Neural cell (in vitro differentiated cells): ENCODE measurements around the gene VSTM1. TPM values are rescaled to one million over a fixed set of nuclear protein-coding genes. Genes with fewer than 3 reads are reported as not detected.

Source experiments
- H2AFZ ChIP-seq: fragments of 200-600, 300-800 bp; sonication (generic), shearing (Covaris generic); 2 replicates; pipeline ENCODE4 v1.6.0; 2014; ENCODE audit warnings: low read depth, mild to moderate bottlenecking, antibody characterized with exemption, low read length, moderate library complexity
- H3F3A ChIP-seq: fragments of 200-600 bp; shearing (Covaris generic); 2 replicates; pipeline ENCODE4 v1.6.1; 2016; ENCODE audit warnings: mild to moderate bottlenecking, moderate library complexity, mixed read lengths, antibody characterized with exemption, low read length; ENCODE audit not compliant: insufficient read depth, poor library complexity, severe bottlenecking
- H3K27ac ChIP-seq: fragments of 200-600, 300-800 bp; sonication (generic), shearing (Covaris generic); 2 replicates; pipeline ENCODE4 v1.5.1; 2014; ENCODE audit warnings: mild to moderate bottlenecking, low read length, moderate library complexity
- H3K27me3 ChIP-seq: fragments of 300-800, 200-600 bp; sonication (generic), shearing (Covaris generic); 2 replicates; pipeline ENCODE4 v1.6.0; 2014; ENCODE audit warnings: mild to moderate bottlenecking, low read depth, low read length, moderate library complexity; ENCODE audit not compliant: insufficient read depth
- H3K36me3 ChIP-seq: fragments of 300-800, 200-600 bp; sonication (generic), shearing (Covaris generic); 2 replicates; pipeline ENCODE4 v1.5.1; 2014; ENCODE audit warnings: mild to moderate bottlenecking, antibody characterized with exemption, low read length, moderate library complexity; ENCODE audit not compliant: insufficient read depth
- H3K4me2 ChIP-seq: fragments of 300-800, 200-600 bp; sonication (generic), shearing (Covaris generic); 2 replicates; pipeline ENCODE4 v1.6.0; 2014; ENCODE audit warnings: mild to moderate bottlenecking, low read length
- H3K4me3 ChIP-seq: fragments of 300-800, 200-600 bp; sonication (generic), shearing (Covaris generic); 2 replicates; pipeline ENCODE4 v1.5.1; 2014; ENCODE audit warnings: mild to moderate bottlenecking, low read length, moderate library complexity
- H3K79me2 ChIP-seq: fragments of 200-600 bp; shearing (Covaris generic); replicated peaks from 2 replicates; pipeline ENCODE4 v1.6.0; 2014; ENCODE audit warnings: mild to moderate bottlenecking, low read length, moderate library complexity; ENCODE audit not compliant: insufficient read depth
- H3K9ac ChIP-seq: fragments of 300-800, 200-600 bp; sonication (generic), shearing (Covaris generic); 2 replicates; pipeline ENCODE4 v1.6.1; 2016; ENCODE audit warnings: mild to moderate bottlenecking, low read length, mixed read lengths
- H3K9me2 ChIP-seq: fragments of 200-600 bp; shearing (Covaris generic); 2 replicates; pipeline ENCODE4 v1.6.1; 2016; ENCODE audit warnings: mild to moderate bottlenecking, low read length, mixed read lengths; ENCODE audit not compliant: insufficient read depth
- H3K9me3 ChIP-seq: fragments of 200-600, 300-800 bp; sonication (generic), shearing (Covaris generic); 2 replicates; pipeline ENCODE4 v1.6.1; 2016; ENCODE audit warnings: mild to moderate bottlenecking, mixed run types, low read length, moderate library complexity, mixed read lengths
- H4K20me1 ChIP-seq: fragments of 200-600 bp; shearing (Covaris generic); 2 replicates; pipeline ENCODE4 v1.6.1; 2016; ENCODE audit warnings: mild to moderate bottlenecking, mixed run types; ENCODE audit not compliant: insufficient read depth
- CTCF ChIP-seq: fragments of 450-650 bp; IDR thresholded peaks from 2 replicates; pipeline ENCODE4 v1.5.1; 2014; ENCODE audit warnings: antibody characterized with exemption, mild to moderate bottlenecking, moderate library complexity; ENCODE audit not compliant: poor library complexity, severe bottlenecking
- EP300 ChIP-seq: fragments of 450-650 bp; conservative IDR thresholded peaks from 2 replicates; pipeline ENCODE4 v1.6.1; 2014; ENCODE audit warnings: antibody characterized with exemption, mild to moderate bottlenecking, moderate library complexity; ENCODE audit not compliant: poor library complexity, severe bottlenecking
- EZH2 ChIP-seq: fragments of 200-600, 300-800 bp; shearing (Covaris generic), sonication (generic); IDR thresholded peaks from 2 replicates; pipeline ENCODE4 v1.6.1; 2014; ENCODE audit warnings: antibody characterized with exemption, low read length, borderline replicate concordance, mild to moderate bottlenecking; ENCODE audit not compliant: insufficient read depth, poor library complexity, severe bottlenecking
- MXI1 ChIP-seq: fragments of 450-650 bp; conservative IDR thresholded peaks from 2 replicates; pipeline ENCODE4 v1.6.1; 2014; ENCODE audit warnings: antibody characterized with exemption, mild to moderate bottlenecking; ENCODE audit not compliant: poor library complexity, severe bottlenecking
- POLR2AphosphoS5 ChIP-seq: IDR thresholded peaks from 2 replicates; pipeline ENCODE4 v1.6.1; 2012
- RAD21 ChIP-seq: fragments of 450-650 bp; conservative IDR thresholded peaks from 2 replicates; pipeline ENCODE4 v1.6.1; 2014; ENCODE audit warnings: antibody characterized with exemption, mild to moderate bottlenecking, moderate library complexity
- SMC3 ChIP-seq: fragments of 450-650 bp; conservative IDR thresholded peaks from 2 replicates; pipeline ENCODE4 v1.6.1; 2014; ENCODE audit warnings: antibody characterized with exemption, mild to moderate bottlenecking, moderate library complexity; ENCODE audit not compliant: poor library complexity
- TAF1 ChIP-seq: IDR thresholded peaks from 2 replicates; pipeline ENCODE4 v1.6.1; 2012; ENCODE audit warnings: low read depth
- polyA plus RNA-seq: library from polyadenylated mRNA; depleted of rRNA; stranded (reverse); fragments of >200 nt; gene quantifications from 2 replicates; pipeline ENCODE4 v1.2.3, GENCODE V29; 2014
- TF ChIP-seq, protein P1 (sequence below): IDR thresholded peaks from 2 replicates; pipeline ENCODE4 v1.6.1; 2012; ENCODE audit warnings: borderline replicate concordance

VSTM1 gene
- polyA plus RNA-seq, 1 donor from 2014 or later, result not detected

- Histone ChIP-seq H3K27me3 (no peaks in the 10 kb centered on the region), H3K9me3 (no peaks in the 10 kb centered on the region), H3K79me2 (no peaks in the 10 kb centered on the region), H3K9me2 (no peaks in the 10 kb centered on the region), H3K36me3 (no peaks in the 10 kb centered on the region), H2AFZ (no peak overlapping the region), H4K20me1 (no peaks in the 10 kb centered on the region), H3K4me2 (no peak overlapping the region), H3K9ac (no peak overlapping the region), H3K4me3 (no peak overlapping the region), H3K27ac (no peak overlapping the region), H3F3A (no peaks in the 10 kb centered on the region)
- TF ChIP-seq RAD21, result no peak
- no peak for TF ChIP-seq EZH2
- no peak for TF ChIP-seq CTCF
- TF ChIP-seq EP300, result no peak
- TF ChIP-seq POLR2AphosphoS5, result no peak
- no peak for TF ChIP-seq TAF1
- no peak for TF ChIP-seq MXI1
- TF ChIP-seq, protein P1, sequence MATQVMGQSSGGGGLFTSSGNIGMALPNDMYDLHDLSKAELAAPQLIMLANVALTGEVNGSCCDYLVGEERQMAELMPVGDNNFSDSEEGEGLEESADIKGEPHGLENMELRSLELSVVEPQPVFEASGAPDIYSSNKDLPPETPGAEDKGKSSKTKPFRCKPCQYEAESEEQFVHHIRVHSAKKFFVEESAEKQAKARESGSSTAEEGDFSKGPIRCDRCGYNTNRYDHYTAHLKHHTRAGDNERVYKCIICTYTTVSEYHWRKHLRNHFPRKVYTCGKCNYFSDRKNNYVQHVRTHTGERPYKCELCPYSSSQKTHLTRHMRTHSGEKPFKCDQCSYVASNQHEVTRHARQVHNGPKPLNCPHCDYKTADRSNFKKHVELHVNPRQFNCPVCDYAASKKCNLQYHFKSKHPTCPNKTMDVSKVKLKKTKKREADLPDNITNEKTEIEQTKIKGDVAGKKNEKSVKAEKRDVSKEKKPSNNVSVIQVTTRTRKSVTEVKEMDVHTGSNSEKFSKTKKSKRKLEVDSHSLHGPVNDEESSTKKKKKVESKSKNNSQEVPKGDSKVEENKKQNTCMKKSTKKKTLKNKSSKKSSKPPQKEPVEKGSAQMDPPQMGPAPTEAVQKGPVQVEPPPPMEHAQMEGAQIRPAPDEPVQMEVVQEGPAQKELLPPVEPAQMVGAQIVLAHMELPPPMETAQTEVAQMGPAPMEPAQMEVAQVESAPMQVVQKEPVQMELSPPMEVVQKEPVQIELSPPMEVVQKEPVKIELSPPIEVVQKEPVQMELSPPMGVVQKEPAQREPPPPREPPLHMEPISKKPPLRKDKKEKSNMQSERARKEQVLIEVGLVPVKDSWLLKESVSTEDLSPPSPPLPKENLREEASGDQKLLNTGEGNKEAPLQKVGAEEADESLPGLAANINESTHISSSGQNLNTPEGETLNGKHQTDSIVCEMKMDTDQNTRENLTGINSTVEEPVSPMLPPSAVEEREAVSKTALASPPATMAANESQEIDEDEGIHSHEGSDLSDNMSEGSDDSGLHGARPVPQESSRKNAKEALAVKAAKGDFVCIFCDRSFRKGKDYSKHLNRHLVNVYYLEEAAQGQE, result no peak
- TF ChIP-seq SMC3, result no peak
Measured at GRCh38 chr19:54026656-54027055, 37.0 kb downstream of the VSTM1 start.

GRCh38 chr19:54024660-54025059 lies 39.0 kb downstream of the VSTM1 start:
- TF ChIP-seq SMC3 (no peak), EZH2 (no peak), MXI1 (no peak), TAF1 (no peak), RAD21 (no peak), CTCF (no peak), POLR2AphosphoS5 (no peak), EP300 (no peak)
- TF ChIP-seq, protein P1, result no peak
- no peak overlapping the region for H3K27ac ChIP-seq

More at GRCh38 chr19:54024660-54025059, 39.0 kb downstream of the VSTM1 start:
- no peaks in the 10 kb centered on the region for H3K36me3 ChIP-seq
- H3K79me2 ChIP-seq, result no peaks in the 10 kb centered on the region
- no peak overlapping the region for H3K4me2 ChIP-seq
- H3K9ac ChIP-seq, result no peak overlapping the region
- H2AFZ ChIP-seq, result no peak overlapping the region
- no peak overlapping the region for H3K4me3 ChIP-seq
- H3K9me3 ChIP-seq, result no peaks in the 10 kb centered on the region
- no peaks in the 10 kb centered on the region for H3F3A ChIP-seq
- no peaks in the 10 kb centered on the region for H3K9me2 ChIP-seq
- no peaks in the 10 kb centered on the region for H3K27me3 ChIP-seq
- H4K20me1 ChIP-seq, result no peaks in the 10 kb centered on the region
